Activated B cell treated with CpG ODN at 0.5 μM for 24 hours (primary cell): ENCODE measurements around the gene SDF2. TPM values are rescaled to one million over a fixed set of nuclear protein-coding genes. Genes with fewer than 3 reads are reported as not detected.

Experiments
- ATAC-seq: fragments of 200-7000 bp; cut with Tn5 transposase; one replicate; pipeline ENCODE4 v1.10.0; 2021; ENCODE audit warnings: low read depth, mild to moderate bottlenecking, moderate library complexity
- CTCF ChIA-PET: fragments of 350-600 bp; sonication (Branson Sonifier 250); formaldehyde crosslinking; loops from one replicate; lab custom pipeline; 2021; ENCODE audit warnings: antibody characterized with exemption; lab: Charles Lee
- POLR2A ChIA-PET: fragments of 350-600 bp; sonication (Branson Sonifier 250); formaldehyde crosslinking; loops from one replicate; lab custom pipeline; 2021; ENCODE audit warnings: antibody characterized with exemption; lab: Charles Lee
- DNase-seq: peaks from one replicate; pipeline ENCODE4 v3.0.0; 2022
- H3K27ac Mint-ChIP-seq: one replicate; pipeline ENCODE4 v1.8.0; 2020; ENCODE audit warnings: mixed read lengths
- H3K27me3 Mint-ChIP-seq: one replicate; pipeline ENCODE4 v1.8.0; 2021; ENCODE audit warnings: mixed read lengths
- H3K36me3 Mint-ChIP-seq: one replicate; pipeline ENCODE4 v1.8.0; 2021; ENCODE audit warnings: low read depth, mixed read lengths
- H3K4me1 Mint-ChIP-seq: one replicate; pipeline ENCODE4 v1.8.0; 2021; ENCODE audit warnings: mixed read lengths
- H3K4me3 Mint-ChIP-seq: one replicate; pipeline ENCODE4 v1.8.0; 2020; ENCODE audit warnings: mild to moderate bottlenecking, mixed read lengths
- H3K9me3 Mint-ChIP-seq: one replicate; pipeline ENCODE4 v1.8.0; 2020; ENCODE audit warnings: mixed read lengths
- CTCF ChIP-seq: fragments of 200-600 bp; IDR thresholded peaks from one replicate; pipeline ENCODE4 v1.8.0; 2022; ENCODE audit warnings: antibody characterized with exemption, mild to moderate bottlenecking
- intact Hi-C: fragments of 100-400 bp; cut with micrococcal nuclease; formaldehyde crosslinking; loops from one replicate; pipeline ENCODE4 v1.15.1; 2024
- total RNA-seq: library from RNA; stranded (reverse); gene quantifications from 2 replicates; pipeline ENCODE4 v1.2.3, GENCODE V29; 2022

SDF2 gene
- total RNA-seq, 1 donor from 2014 or later: 47.7 TPM

- ATAC-seq: no peak
- Mint-ChIP-seq H3K36me3 (peaks cover 97% of the 10 kb centered on the region), H3K9me3 (no peaks in the 10 kb centered on the region), H3K27me3 (no peaks in the 10 kb centered on the region), H3K4me1 (no peaks in the 10 kb centered on the region), H3K4me3 (no peak overlapping the region), H3K27ac (no peak overlapping the region)
- TF ChIP-seq CTCF: no peak
- POLR2A ChIA-PET: interaction anchor here (1.5 kb wide), 1 partner anchor 9 kb away, joined by 7 read pairs; the partner anchor contains the start of gene BLTP2
- DNase-seq: no peak
- intact Hi-C loops: no loop called here
- CTCF ChIA-PET: no interaction called here
Measured at GRCh38 chr17:28635506-28635905, 26.2 kb downstream of the SDF2 start.

- ChIA-PET POLR2A (interaction anchor here (0.6 to 2.0 kb wide), 3 partner anchors 10 to 258 kb away, joined by 3 to 10 read pairs (median 4); partner anchors contain the start of gene BLTP2), CTCF (interaction anchor here (1.5 kb wide), 1 partner anchor 11 kb away, joined by 4 read pairs; the partner anchor contains the start of gene BLTP2)
- Mint-ChIP-seq H3K27me3 (no peaks in the 10 kb centered on the region), H3K4me1 (no peaks in the 10 kb centered on the region), H3K27ac (no peak overlapping the region), H3K9me3 (no peaks in the 10 kb centered on the region), H3K4me3 (no peak overlapping the region), H3K36me3 (peaks cover 92% of the 10 kb centered on the region)
- no peak for TF ChIP-seq CTCF
- ATAC-seq (no peak), DNase-seq (no peak)
- intact Hi-C loops: no loop called here
Measured at GRCh38 chr17:28634206-28634865, 27.4 kb downstream of the SDF2 start.

GRCh38 chr17:28626818-28627217 is 34.9 kb downstream of the SDF2 start:
- intact Hi-C loops: no loop called here
- POLR2A ChIA-PET: interaction anchor here (0.6 kb wide), 1 partner anchor 21 kb away, joined by 3 read pairs; no protein-coding TSS in a partner anchor
- no peaks in the 10 kb centered on the region for H3K4me1 Mint-ChIP-seq
- no peak overlapping the region for H3K27ac Mint-ChIP-seq
- TF ChIP-seq CTCF: no peak
- H3K27me3 Mint-ChIP-seq: no peaks in the 10 kb centered on the region
- ATAC-seq (no peak), DNase-seq (no peak)
- H3K36me3 Mint-ChIP-seq: peaks cover 76% of the 10 kb centered on the region
- CTCF ChIA-PET: no interaction called here
- H3K4me3 Mint-ChIP-seq: no peak overlapping the region
- H3K9me3 Mint-ChIP-seq: no peaks in the 10 kb centered on the region

GRCh38 chr17:28624148-28624547 is 37.6 kb downstream of the SDF2 start:
- Mint-ChIP-seq H3K27me3 (no peaks in the 10 kb centered on the region), H3K9me3 (no peaks in the 10 kb centered on the region), H3K27ac (no peak overlapping the region), H3K36me3 (peaks cover 85% of the 10 kb centered on the region), H3K4me3 (no peak overlapping the region), H3K4me1 (no peaks in the 10 kb centered on the region)
- TF ChIP-seq CTCF: no peak
- POLR2A ChIA-PET: no interaction called here
- ATAC-seq (no peak), DNase-seq (no peak)
- intact Hi-C loops: no loop called here
- CTCF ChIA-PET: interaction anchor here (0.8 kb wide), 1 partner anchor 1683 kb away, joined by 5 read pairs; no protein-coding TSS in a partner anchor

- no peaks in the 10 kb centered on the region for H3K27me3 Mint-ChIP-seq
- no peak overlapping the region for H3K4me3 Mint-ChIP-seq
- no peaks in the 10 kb centered on the region for H3K9me3 Mint-ChIP-seq
- peaks cover 89% of the 10 kb centered on the region for H3K36me3 Mint-ChIP-seq
- no peak for TF ChIP-seq CTCF
- ChIA-PET CTCF (interaction anchor here (0.8 kb wide), 1 partner anchor 1683 kb away, joined by 5 read pairs; no protein-coding TSS in a partner anchor), POLR2A (no interaction called here)
- no peaks in the 10 kb centered on the region for H3K4me1 Mint-ChIP-seq
- no peak for ATAC-seq
- intact Hi-C loops: no loop called here
- no peak for DNase-seq
- no peak overlapping the region for H3K27ac Mint-ChIP-seq
Measured at GRCh38 chr17:28623696-28624095, 38.0 kb downstream of the SDF2 start.
